ENCODE results near the gene ARRB2.
"Not testable (repeated sequence)": the region's sequence is repeated elsewhere in the genome, so short reads cannot be mapped to it uniquely, and the experiment has no call there.

Gene ARRB2

GRCh38 chr17:4708436-4708835 is 2.0 kb upstream of the ARRB2 start:
- no peaks in the 10 kb centered on the region for H3K9me3 ChIP-seq (ENCODE audit: low read length)
- H3K4me1 ChIP-seq (ENCODE audit: insufficient read depth, low read length), result peaks cover 13% of the 10 kb centered on the region
- H3K27me3 ChIP-seq (ENCODE audit: insufficient read depth, low read length), result no peaks in the 10 kb centered on the region
- no peak overlapping the region for H3K4me3 ChIP-seq (ENCODE audit: low read length)
- no peak overlapping the region for H2AFZ ChIP-seq (ENCODE audit: low read depth, low read length)
- H3K36me3 ChIP-seq (ENCODE audit: insufficient read depth, low read length), result no peaks in the 10 kb centered on the region

- Histone ChIP-seq H3K9me3 (ENCODE audit: low read length) (no peaks in the 10 kb centered on the region), H3K27me3 (ENCODE audit: insufficient read depth, low read length) (no peaks in the 10 kb centered on the region), H3K36me3 (ENCODE audit: insufficient read depth, low read length) (peaks cover 5% of the 10 kb centered on the region), H3K4me1 (ENCODE audit: insufficient read depth, low read length) (peaks cover 13% of the 10 kb centered on the region), H2AFZ (ENCODE audit: low read depth, low read length) (peak overlapping the region; percentile 66), H3K4me3 (ENCODE audit: low read length) (peak overlapping the region; percentile 57)
These were observed 532 bp downstream of the ARRB2 start for GRCh38 chr17:4710693-4711634.

GRCh38 chr17:4711661-4712181 is 1.3 kb downstream of the ARRB2 start:
- Histone ChIP-seq H2AFZ (ENCODE audit: low read depth, low read length) (no peak overlapping the region), H3K4me1 (ENCODE audit: insufficient read depth, low read length) (peaks cover 13% of the 10 kb centered on the region), H3K4me3 (ENCODE audit: low read length) (peak overlapping the region; percentile 57), H3K9me3 (ENCODE audit: low read length) (no peaks in the 10 kb centered on the region), H3K27me3 (ENCODE audit: insufficient read depth, low read length) (no peaks in the 10 kb centered on the region), H3K36me3 (ENCODE audit: insufficient read depth, low read length) (peaks cover 8% of the 10 kb centered on the region)

GRCh38 chr17:4712526-4712925 is 2.1 kb downstream of the ARRB2 start:
- H3K4me3 ChIP-seq (ENCODE audit: low read length), result no peak overlapping the region
- no peaks in the 10 kb centered on the region for H3K9me3 ChIP-seq (ENCODE audit: low read length)
- H3K27me3 ChIP-seq (ENCODE audit: insufficient read depth, low read length), result no peaks in the 10 kb centered on the region
- H2AFZ ChIP-seq (ENCODE audit: low read depth, low read length), result no peak overlapping the region
- peaks cover 16% of the 10 kb centered on the region for H3K36me3 ChIP-seq (ENCODE audit: insufficient read depth, low read length)
- peaks cover 13% of the 10 kb centered on the region for H3K4me1 ChIP-seq (ENCODE audit: insufficient read depth, low read length)

GRCh38 chr17:4714340-4715062 is 4.1 kb downstream of the ARRB2 start:
- Histone ChIP-seq H3K36me3 (ENCODE audit: insufficient read depth, low read length) (peaks cover 34% of the 10 kb centered on the region), H3K4me1 (ENCODE audit: insufficient read depth, low read length) (peaks cover 12% of the 10 kb centered on the region)
- not testable (repeated sequence) for H2AFZ ChIP-seq (ENCODE audit: low read depth, low read length); H3K9me3 ChIP-seq (ENCODE audit: low read length); H3K4me3 ChIP-seq (ENCODE audit: low read length); H3K27me3 ChIP-seq (ENCODE audit: insufficient read depth, low read length)

- no peak overlapping the region for H2AFZ ChIP-seq (ENCODE audit: low read depth, low read length)
- H3K36me3 ChIP-seq (ENCODE audit: insufficient read depth, low read length), result peaks cover 41% of the 10 kb centered on the region
- H3K4me1 ChIP-seq (ENCODE audit: insufficient read depth, low read length), result peaks cover 10% of the 10 kb centered on the region
- H3K27me3 ChIP-seq (ENCODE audit: insufficient read depth, low read length), result no peaks in the 10 kb centered on the region
- no peak overlapping the region for H3K4me3 ChIP-seq (ENCODE audit: low read length)
- no peaks in the 10 kb centered on the region for H3K9me3 ChIP-seq (ENCODE audit: low read length)
These were observed 4.8 kb downstream of the ARRB2 start for GRCh38 chr17:4715063-4715744.

GRCh38 chr17:4716081-4716480 is 5.6 kb downstream of the ARRB2 start:
- Histone ChIP-seq H3K36me3 (ENCODE audit: insufficient read depth, low read length) (peaks cover 47% of the 10 kb centered on the region), H3K27me3 (ENCODE audit: insufficient read depth, low read length) (no peaks in the 10 kb centered on the region), H3K4me1 (ENCODE audit: insufficient read depth, low read length) (peaks cover 9% of the 10 kb centered on the region), H3K4me3 (ENCODE audit: low read length) (no peak overlapping the region), H3K9me3 (ENCODE audit: low read length) (no peaks in the 10 kb centered on the region), H2AFZ (ENCODE audit: low read depth, low read length) (no peak overlapping the region)

GRCh38 chr17:4717791-4718190 is 7.4 kb downstream of the ARRB2 start:
- peaks cover 48% of the 10 kb centered on the region for H3K36me3 ChIP-seq (ENCODE audit: insufficient read depth, low read length)
- H3K4me1 ChIP-seq (ENCODE audit: insufficient read depth, low read length), result no peaks in the 10 kb centered on the region
- H3K9me3 ChIP-seq (ENCODE audit: low read length), result no peaks in the 10 kb centered on the region
- no peaks in the 10 kb centered on the region for H3K27me3 ChIP-seq (ENCODE audit: insufficient read depth, low read length)
- H2AFZ ChIP-seq (ENCODE audit: low read depth, low read length), result no peak overlapping the region
- no peak overlapping the region for H3K4me3 ChIP-seq (ENCODE audit: low read length)

GRCh38 chr17:4718276-4718675 is 7.8 kb downstream of the ARRB2 start:
- Histone ChIP-seq H3K27me3 (ENCODE audit: insufficient read depth, low read length) (no peaks in the 10 kb centered on the region), H3K4me3 (ENCODE audit: low read length) (no peak overlapping the region), H2AFZ (ENCODE audit: low read depth, low read length) (no peak overlapping the region), H3K4me1 (ENCODE audit: insufficient read depth, low read length) (no peaks in the 10 kb centered on the region), H3K36me3 (ENCODE audit: insufficient read depth, low read length) (peaks cover 48% of the 10 kb centered on the region), H3K9me3 (ENCODE audit: low read length) (no peaks in the 10 kb centered on the region)

GRCh38 chr17:4719146-4719545 is 8.7 kb downstream of the ARRB2 start:
- Histone ChIP-seq H3K9me3 (ENCODE audit: low read length) (no peaks in the 10 kb centered on the region), H3K4me1 (ENCODE audit: insufficient read depth, low read length) (no peaks in the 10 kb centered on the region), H3K27me3 (ENCODE audit: insufficient read depth, low read length) (no peaks in the 10 kb centered on the region), H2AFZ (ENCODE audit: low read depth, low read length) (no peak overlapping the region), H3K36me3 (ENCODE audit: insufficient read depth, low read length) (peaks cover 48% of the 10 kb centered on the region), H3K4me3 (ENCODE audit: low read length) (no peak overlapping the region)

- no peaks in the 10 kb centered on the region for H3K4me1 ChIP-seq (ENCODE audit: insufficient read depth, low read length)
- H3K9me3 ChIP-seq (ENCODE audit: low read length), result no peaks in the 10 kb centered on the region
- H3K36me3 ChIP-seq (ENCODE audit: insufficient read depth, low read length), result peaks cover 48% of the 10 kb centered on the region
- H3K27me3 ChIP-seq (ENCODE audit: insufficient read depth, low read length), result no peaks in the 10 kb centered on the region
- H2AFZ ChIP-seq (ENCODE audit: low read depth, low read length), result no peak overlapping the region
- H3K4me3 ChIP-seq (ENCODE audit: low read length), result no peak overlapping the region
These were observed 9.3 kb downstream of the ARRB2 start for GRCh38 chr17:4719684-4720221.

- peaks cover 44% of the 10 kb centered on the region for H3K36me3 ChIP-seq (ENCODE audit: insufficient read depth, low read length)
- no peaks in the 10 kb centered on the region for H3K4me1 ChIP-seq (ENCODE audit: insufficient read depth, low read length)
- no peak overlapping the region for H2AFZ ChIP-seq (ENCODE audit: low read depth, low read length)
- no peak overlapping the region for H3K4me3 ChIP-seq (ENCODE audit: low read length)
- no peaks in the 10 kb centered on the region for H3K27me3 ChIP-seq (ENCODE audit: insufficient read depth, low read length)
- no peaks in the 10 kb centered on the region for H3K9me3 ChIP-seq (ENCODE audit: low read length)
These were observed 10.4 kb downstream of the ARRB2 start for GRCh38 chr17:4720787-4721186.

Data from neuron (in vitro differentiated cells).